GM10248 (cell line): ENCODE results near the gene ARHGAP18.
A peak's percentile ranks its signal among the peaks of the same experiment; 100 is the strongest.

Source experiments
- CTCF ChIA-PET: fragments of 300-600 bp; sonication (Branson Sonifier 250); formaldehyde crosslinking; extraction: SDS; loops from one replicate; lab custom pipeline; 2021; ENCODE audit warnings: antibody characterized with exemption; lab: Yijun Ruan, JAX
- POLR2A ChIA-PET: fragments of 350-650 bp; sonication (Branson Sonifier 250); formaldehyde crosslinking; extraction: SDS; loops from one replicate; lab custom pipeline; 2020; ENCODE audit warnings: antibody characterized with exemption; lab: Yijun Ruan, JAX
- DNase-seq: peaks from one replicate; pipeline ENCODE4 v3.0.0; 2012; ENCODE audit errors: extremely low spot score
- TF ChIP-seq, protein P1 (sequence below): IDR thresholded peaks from 2 replicates; pipeline ENCODE4 v1.5.1; 2012; ENCODE audit warnings: mild to moderate bottlenecking, low read depth; ENCODE audit errors: extremely low read depth, missing control alignments, control extremely low read depth

The ARHGAP18 gene

DNA sequence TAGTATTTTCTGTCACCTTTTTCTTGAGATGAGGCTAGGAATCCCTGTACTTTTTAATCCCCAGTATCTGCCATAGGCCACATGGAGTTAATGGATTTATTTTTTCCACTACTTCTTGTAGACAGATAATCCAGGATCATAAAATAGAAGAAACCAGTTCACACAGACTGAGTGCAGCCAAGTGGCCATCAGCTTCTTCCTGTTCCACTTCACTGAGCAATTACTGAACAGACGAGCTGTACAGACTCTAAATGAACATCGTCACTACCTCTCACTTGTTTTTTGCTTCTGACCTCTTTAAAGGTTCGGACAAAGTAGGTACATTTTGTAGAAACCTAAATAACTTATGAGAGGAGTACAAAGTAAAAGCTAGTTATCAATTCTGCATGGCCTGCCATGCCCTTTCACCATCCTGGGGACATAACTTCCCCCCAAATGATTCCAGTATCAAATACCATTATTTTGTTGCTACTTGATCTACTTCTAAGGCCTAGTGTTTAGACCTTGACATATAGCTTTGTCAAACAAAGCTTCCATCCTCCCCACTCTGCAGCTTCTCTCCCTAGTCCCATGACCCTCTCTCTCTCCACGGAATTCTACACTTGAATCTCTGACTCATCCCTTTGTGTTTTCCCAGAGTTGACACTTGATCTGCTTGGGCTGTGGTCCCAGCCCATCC, 34.4 kb upstream of the ARHGAP18 start:
- CTCF ChIA-PET, result interaction anchor here (0.7 to 8.2 kb wide), 18 partner anchors 8 to 245 kb away, joined by 3 to 86 read pairs (median 4); no protein-coding TSS in a partner anchor
- no peak for DNase-seq
- TF ChIP-seq, protein P1, sequence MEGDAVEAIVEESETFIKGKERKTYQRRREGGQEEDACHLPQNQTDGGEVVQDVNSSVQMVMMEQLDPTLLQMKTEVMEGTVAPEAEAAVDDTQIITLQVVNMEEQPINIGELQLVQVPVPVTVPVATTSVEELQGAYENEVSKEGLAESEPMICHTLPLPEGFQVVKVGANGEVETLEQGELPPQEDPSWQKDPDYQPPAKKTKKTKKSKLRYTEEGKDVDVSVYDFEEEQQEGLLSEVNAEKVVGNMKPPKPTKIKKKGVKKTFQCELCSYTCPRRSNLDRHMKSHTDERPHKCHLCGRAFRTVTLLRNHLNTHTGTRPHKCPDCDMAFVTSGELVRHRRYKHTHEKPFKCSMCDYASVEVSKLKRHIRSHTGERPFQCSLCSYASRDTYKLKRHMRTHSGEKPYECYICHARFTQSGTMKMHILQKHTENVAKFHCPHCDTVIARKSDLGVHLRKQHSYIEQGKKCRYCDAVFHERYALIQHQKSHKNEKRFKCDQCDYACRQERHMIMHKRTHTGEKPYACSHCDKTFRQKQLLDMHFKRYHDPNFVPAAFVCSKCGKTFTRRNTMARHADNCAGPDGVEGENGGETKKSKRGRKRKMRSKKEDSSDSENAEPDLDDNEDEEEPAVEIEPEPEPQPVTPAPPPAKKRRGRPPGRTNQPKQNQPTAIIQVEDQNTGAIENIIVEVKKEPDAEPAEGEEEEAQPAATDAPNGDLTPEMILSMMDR, result no peak
- POLR2A ChIA-PET, result no interaction called here

DNA sequence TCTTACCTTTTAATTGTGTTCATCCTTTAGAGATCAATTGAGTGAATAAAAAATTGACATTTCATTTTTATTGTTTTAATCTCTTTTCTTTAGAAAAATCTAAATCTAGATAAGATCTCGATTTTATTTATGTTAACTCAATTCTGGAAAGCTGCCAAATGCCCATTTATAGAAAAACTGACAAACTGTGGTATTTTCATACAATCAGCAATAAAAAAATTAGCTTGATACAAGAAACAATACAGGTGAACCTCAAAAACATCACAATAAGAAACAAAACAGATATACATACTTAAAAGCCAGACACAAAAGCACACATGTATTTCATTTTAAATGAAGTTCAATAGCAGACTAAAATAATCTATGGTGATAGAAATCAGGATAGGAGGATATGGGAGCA, 30.0 kb upstream of the ARHGAP18 start:
- TF ChIP-seq, protein P1, result no peak
- DNase-seq, result no peak
- CTCF ChIA-PET, result interaction anchor here (1.2 to 8.2 kb wide), 3 partner anchors 10 to 142 kb away, joined by 3 to 86 read pairs (median 10); no protein-coding TSS in a partner anchor
- POLR2A ChIA-PET, result no interaction called here

DNA sequence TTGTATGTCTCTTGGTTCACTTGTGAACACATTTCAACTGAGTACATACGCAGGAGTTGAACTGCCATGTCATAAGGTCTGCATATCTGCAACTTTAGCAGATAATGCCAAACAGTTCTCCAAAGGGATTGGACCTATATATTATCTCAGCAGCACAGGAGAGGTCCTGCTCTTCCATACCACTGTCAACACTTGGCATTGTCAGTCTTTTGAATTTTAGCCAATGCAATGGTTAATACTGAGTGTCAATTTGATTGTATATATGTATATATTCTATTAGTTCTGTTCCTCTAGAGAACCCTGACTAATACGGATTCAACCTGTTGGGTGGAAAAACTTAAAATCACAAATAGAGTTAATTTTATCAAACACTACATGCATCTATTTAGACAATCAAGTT, 26.1 kb upstream of the ARHGAP18 start:
- CTCF ChIA-PET, result interaction anchor here (1.4 to 1.8 kb wide), 5 partner anchors 8 to 237 kb away, joined by 4 to 8 read pairs (median 7); no protein-coding TSS in a partner anchor

DNA sequence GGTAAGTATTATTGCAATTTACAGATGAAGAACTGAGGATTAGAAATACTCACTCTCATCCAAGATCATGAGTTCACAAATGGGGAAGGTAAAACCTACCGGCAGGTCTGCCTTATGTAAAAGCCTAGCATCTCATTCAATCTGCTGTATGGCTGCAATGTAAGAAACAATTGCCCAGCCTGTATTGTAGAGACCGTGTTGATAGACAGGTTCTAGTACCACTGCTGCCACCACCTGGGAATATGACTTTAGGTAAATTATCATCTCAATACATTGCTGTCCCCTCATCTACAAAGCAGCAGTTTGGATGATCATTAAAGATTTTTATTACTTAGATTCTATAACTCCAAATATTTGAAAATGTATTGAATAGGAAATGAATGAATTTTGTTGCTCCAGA, 23.3 kb upstream of the ARHGAP18 start:
- POLR2A ChIA-PET, result no interaction called here
- CTCF ChIA-PET, result interaction anchor here (1.0 to 10.0 kb wide), 6 partner anchors 9 to 230 kb away, joined by 3 to 200 read pairs (median 4); no protein-coding TSS in a partner anchor
- TF ChIP-seq, protein P1, result peak; percentile 19
- no peak for DNase-seq

More for the DNA sequence above, 26.1 kb upstream of the ARHGAP18 start:
- POLR2A ChIA-PET, result no interaction called here
- TF ChIP-seq, protein P1, result no peak
- no peak for DNase-seq

DNA sequence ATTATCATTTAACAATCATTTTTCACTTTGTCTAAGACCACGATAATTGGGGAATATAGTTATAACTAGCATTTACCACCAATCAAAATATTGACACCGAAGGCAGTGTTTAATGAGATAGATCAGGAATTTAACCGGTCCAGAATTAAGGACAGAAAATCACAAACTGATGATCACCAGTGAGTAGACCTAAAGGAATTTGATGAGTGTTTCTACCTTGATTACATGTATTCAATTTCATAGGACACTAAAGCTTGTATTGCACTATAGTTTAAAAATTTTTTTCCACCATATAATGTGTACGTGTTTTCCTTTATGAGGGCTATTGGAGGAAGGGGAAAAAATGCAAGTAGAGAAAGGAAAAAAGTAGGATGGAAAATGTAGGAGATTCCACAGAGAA, 22.6 kb upstream of the ARHGAP18 start:
- CTCF ChIA-PET, result interaction anchor here (1.0 to 10.0 kb wide), 8 partner anchors 10 to 233 kb away, joined by 3 to 200 read pairs (median 4); no protein-coding TSS in a partner anchor
- DNase-seq, result no peak
- POLR2A ChIA-PET, result no interaction called here
- TF ChIP-seq, protein P1, result no peak

DNA sequence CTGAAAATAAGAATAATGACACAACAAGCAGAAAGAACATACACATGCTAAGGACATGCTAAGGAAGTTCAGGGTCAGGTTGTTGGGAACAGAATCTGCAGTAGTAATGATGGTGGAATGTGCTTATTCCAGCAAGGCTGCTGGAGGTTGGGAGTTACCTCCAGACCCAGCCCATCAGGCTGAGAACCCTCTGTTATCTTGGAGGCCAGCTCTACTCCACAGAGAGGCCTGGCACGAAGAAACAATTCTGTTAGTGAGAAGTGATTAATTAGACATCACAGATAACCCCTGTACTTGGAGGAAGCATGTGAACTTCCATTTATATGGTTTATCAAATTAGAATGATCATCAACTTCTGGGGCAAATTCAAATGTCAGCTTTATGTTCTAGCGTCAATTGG, 22.1 kb upstream of the ARHGAP18 start:
- ChIA-PET CTCF (interaction anchor here (1.0 to 10.0 kb wide), 9 partner anchors 10 to 233 kb away, joined by 3 to 200 read pairs (median 6); no protein-coding TSS in a partner anchor), POLR2A (no interaction called here)
- TF ChIP-seq, protein P1, result no peak
- no peak for DNase-seq
